ENCODE data around the gene HNRNPR. TPM values are rescaled to one million over a fixed set of nuclear protein-coding genes. Genes with fewer than 3 reads are reported as not detected.
A peak's percentile ranks its signal among the peaks of the same experiment; 100 is the strongest.

The HNRNPR gene
- total RNA-seq, 3 donors from 2014 or later, result 84.0 to 108 (median 96.6) TPM

- TF ChIP-seq CTCF (IDR thresholded peaks at IDR 0.05), result no peak
- intact Hi-C loops (cut with DNase I, micrococcal nuclease), result no loop called here
- no peaks in the 10 kb centered on the region for H3K36me3 ChIP-seq (ENCODE audit: low read depth)
- no peaks in the 10 kb centered on the region for H3K9me3 ChIP-seq
- ATAC-seq (no peak), DNase-seq (no peak)
- peaks cover 29% of the 10 kb centered on the region for H3K4me1 ChIP-seq (ENCODE audit: low read depth)
- no peak overlapping the region for H3K4me3 ChIP-seq
Observed at GRCh38 chr1:23370709-23371584, 26.9 kb upstream of the HNRNPR start.

- DNase-seq (no peak), ATAC-seq (no peak)
- H3K9me3 ChIP-seq, result no peaks in the 10 kb centered on the region
- intact Hi-C loops (cut with DNase I, micrococcal nuclease), result no loop called here
- H3K4me3 ChIP-seq, result no peak overlapping the region
- peaks cover 29% of the 10 kb centered on the region for H3K4me1 ChIP-seq (ENCODE audit: low read depth)
- no peaks in the 10 kb centered on the region for H3K36me3 ChIP-seq (ENCODE audit: low read depth)
- TF ChIP-seq CTCF (IDR thresholded peaks at IDR 0.05), result no peak
Observed at GRCh38 chr1:23370330-23370708, 26.2 kb upstream of the HNRNPR start.

GRCh38 chr1:23369335-23370013 is 25.4 kb upstream of the HNRNPR start, which contains the start of gene ZNF436:
Gene ZNF436, minus strand, starts transcription at chr1:23369836. Its CDS starts 1,831 bp downstream, at chr1:23368005.
- H3K4me1 ChIP-seq (ENCODE audit: low read depth), result peaks cover 29% of the 10 kb centered on the region
- TF ChIP-seq CTCF (IDR thresholded peaks at IDR 0.05), result no peak
- peaks cover 5% of the 10 kb centered on the region for H3K9me3 ChIP-seq
- DNase-seq (peak; percentile 57 to 85 (median 61)), ATAC-seq (no peak)
- no peaks in the 10 kb centered on the region for H3K36me3 ChIP-seq (ENCODE audit: low read depth)
- H3K4me3 ChIP-seq, result peak within 1 kb of the TSS; percentile 73
- intact Hi-C loops (cut with DNase I, micrococcal nuclease), result no loop called here

GRCh38 chr1:23368562-23369334 is 24.7 kb upstream of the HNRNPR start:
- ATAC-seq, result peak; percentile 88
- DNase-seq, result peak; percentile 92 to 94 (median 93)
- peaks cover 29% of the 10 kb centered on the region for H3K4me1 ChIP-seq (ENCODE audit: low read depth)
- no peaks in the 10 kb centered on the region for H3K36me3 ChIP-seq (ENCODE audit: low read depth)
- intact Hi-C loops (cut with DNase I, micrococcal nuclease), result no loop called here
- H3K4me3 ChIP-seq, result peak overlapping the region; percentile 73
- no peak for TF ChIP-seq CTCF (IDR thresholded peaks at IDR 0.05)
- H3K9me3 ChIP-seq, result peaks cover 11% of the 10 kb centered on the region

- peak; percentile 93 for ATAC-seq
Observed at GRCh38 chr1:23367791-23368561, 23.9 kb upstream of the HNRNPR start.

More at GRCh38 chr1:23367791-23368561, 23.9 kb upstream of the HNRNPR start:
- peak; percentile 13 for TF ChIP-seq CTCF (IDR thresholded peaks at IDR 0.05)
- peak; percentile 98 to 99 (median 99) for DNase-seq
- Histone ChIP-seq H3K4me1 (ENCODE audit: low read depth) (peaks cover 29% of the 10 kb centered on the region), H3K36me3 (ENCODE audit: low read depth) (peaks cover 2% of the 10 kb centered on the region), H3K9me3 (peaks cover 19% of the 10 kb centered on the region), H3K4me3 (peak overlapping the region; percentile 73)
- intact Hi-C loops (cut with DNase I, micrococcal nuclease), result no loop called here

Measured in mucosa of descending colon (tissue), 3 donors.